HUES64 (cell line): Measurements from ENCODE around the gene FGF22.
A peak's percentile ranks its signal among the peaks of the same experiment; 100 is the strongest.
"Not testable (repeated sequence)": the region's sequence is repeated elsewhere in the genome, so short reads cannot be mapped to it uniquely, and the experiment has no call there.

Source experiments
- H3K27ac ChIP-seq: 2 replicates; pipeline ENCODE4 v1.7.0; 2013; ENCODE audit warnings: low read depth, low read length, inconsistent platforms
- H3K27me3 ChIP-seq: 2 replicates; pipeline ENCODE4 v1.6.1; 2013; ENCODE audit warnings: mild to moderate bottlenecking, low read length; ENCODE audit not compliant: insufficient read depth
- H3K36me3 ChIP-seq: 2 replicates; pipeline ENCODE4 v1.6.1; 2013; ENCODE audit warnings: mild to moderate bottlenecking, low read length; ENCODE audit not compliant: insufficient read depth
- H3K4me1 ChIP-seq: 2 replicates; pipeline ENCODE4 v1.6.1; 2013; ENCODE audit warnings: mild to moderate bottlenecking, low read length, moderate library complexity; ENCODE audit not compliant: insufficient read depth
- H3K4me3 ChIP-seq: 2 replicates; pipeline ENCODE4 v1.5.1; 2013; ENCODE audit warnings: mild to moderate bottlenecking, low read length, moderate library complexity
- H3K9ac ChIP-seq: 2 replicates; pipeline ENCODE4 v1.6.1; 2013; ENCODE audit warnings: mild to moderate bottlenecking, low read depth, low read length
- H3K9me3 ChIP-seq: 2 replicates; pipeline ENCODE4 v1.6.1; 2013; ENCODE audit warnings: low read depth, low read length; ENCODE audit not compliant: insufficient read depth
- WGBS: fragments of 150-250, 120-280 bp; methylation state at CpG from one replicate; pipeline ENCODE4 v1.1.7; 2013; ENCODE audit warnings: missing lambda C conversion rate; 5-methylcytosine and 5-hydroxymethylcytosine counted together

FGF22 gene

GRCh38 chr19:624433-625109 lies 15.1 kb upstream of the FGF22 start:
- Histone ChIP-seq H3K9me3 (no peaks in the 10 kb centered on the region), H3K9ac (no peak overlapping the region), H3K36me3 (peaks cover 64% of the 10 kb centered on the region), H3K27me3 (no peaks in the 10 kb centered on the region), H3K4me3 (no peak overlapping the region), H3K4me1 (no peaks in the 10 kb centered on the region), H3K27ac (no peak overlapping the region)
- WGBS, result 94% methylated on average over 24 of the region's 24 CpGs

DNA sequence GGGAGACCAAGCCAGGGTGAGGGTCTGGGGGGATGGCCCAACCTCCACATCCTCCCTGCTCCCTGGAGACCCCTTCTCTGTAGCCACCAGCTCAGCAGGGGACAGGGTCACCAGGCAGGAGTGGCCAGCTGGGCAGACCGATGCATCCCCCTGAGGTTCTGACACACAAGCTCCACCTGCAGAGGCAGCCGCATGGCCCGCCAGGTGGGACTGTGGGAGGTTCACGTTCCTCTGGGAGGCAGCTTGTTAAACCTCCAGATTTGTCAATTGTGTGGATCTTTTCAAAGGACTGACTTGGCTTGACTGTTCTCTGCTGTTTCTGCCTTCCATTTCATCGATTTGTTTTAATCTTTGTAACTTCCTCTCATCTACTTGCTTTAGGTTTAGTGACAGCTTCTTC lies 14.4 kb upstream of the FGF22 start:
- 93% methylated on average over 5 of the region's 5 CpGs for WGBS
- Histone ChIP-seq H3K9ac (no peak overlapping the region), H3K27ac (no peak overlapping the region), H3K27me3 (no peaks in the 10 kb centered on the region), H3K36me3 (peaks cover 64% of the 10 kb centered on the region), H3K9me3 (no peaks in the 10 kb centered on the region), H3K4me1 (no peaks in the 10 kb centered on the region), H3K4me3 (no peak overlapping the region)

DNA sequence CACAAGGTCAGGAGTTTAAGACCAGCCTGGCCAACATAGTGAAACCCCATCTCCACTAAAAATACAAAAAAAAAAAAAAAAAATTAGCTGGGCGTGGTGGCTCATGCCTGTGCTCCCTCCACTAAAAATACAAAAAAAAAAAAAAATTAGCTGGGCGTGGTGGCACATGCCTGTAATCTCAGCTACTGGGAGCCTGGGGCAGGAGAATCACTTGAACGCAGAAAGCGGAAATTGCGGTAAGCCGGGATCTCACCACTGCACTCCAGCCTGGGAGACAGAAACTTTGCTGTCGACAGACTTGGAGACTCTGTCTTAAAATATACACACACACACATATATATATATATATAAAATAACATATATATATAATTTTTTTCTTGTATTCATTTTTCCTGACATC lies 13.1 kb upstream of the FGF22 start:
- H3K4me3 ChIP-seq, H3K27ac ChIP-seq, H3K27me3 ChIP-seq, H3K4me1 ChIP-seq, H3K9ac ChIP-seq, H3K9me3 ChIP-seq: not testable (repeated sequence)
- 96% methylated on average over 7 of the region's 7 CpGs for WGBS
- H3K36me3 ChIP-seq, result peaks cover 65% of the 10 kb centered on the region

DNA sequence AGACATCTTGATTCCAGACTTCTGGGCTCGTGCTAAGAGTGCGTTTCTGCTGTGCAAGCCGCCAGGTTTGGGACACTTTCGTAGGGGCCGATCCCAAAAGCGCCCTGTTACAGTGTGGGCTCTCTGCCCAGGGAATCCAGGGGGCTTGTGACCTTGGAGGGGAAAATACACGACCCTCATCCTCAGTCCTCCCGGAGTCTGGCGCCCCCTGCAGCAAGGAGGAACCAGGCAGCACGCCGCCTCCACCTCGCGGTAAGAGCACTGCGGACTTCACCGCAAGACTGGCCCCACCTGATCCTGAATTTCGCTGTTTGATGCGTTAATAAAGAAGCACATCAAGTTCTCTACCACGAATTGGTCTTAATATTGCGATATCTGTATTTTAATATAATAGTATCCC lies 11.5 kb upstream of the FGF22 start:
- no peak overlapping the region for H3K4me3 ChIP-seq
- no peak overlapping the region for H3K27ac ChIP-seq
- H3K9ac ChIP-seq, result no peak overlapping the region; the same call in 1 of the 2 replicates
- WGBS, result 83% methylated on average over 18 of the region's 19 CpGs
- peaks cover 55% of the 10 kb centered on the region for H3K36me3 ChIP-seq
- H3K9me3 ChIP-seq, result no peaks in the 10 kb centered on the region
- no peaks in the 10 kb centered on the region for H3K4me1 ChIP-seq
- no peaks in the 10 kb centered on the region for H3K27me3 ChIP-seq

DNA sequence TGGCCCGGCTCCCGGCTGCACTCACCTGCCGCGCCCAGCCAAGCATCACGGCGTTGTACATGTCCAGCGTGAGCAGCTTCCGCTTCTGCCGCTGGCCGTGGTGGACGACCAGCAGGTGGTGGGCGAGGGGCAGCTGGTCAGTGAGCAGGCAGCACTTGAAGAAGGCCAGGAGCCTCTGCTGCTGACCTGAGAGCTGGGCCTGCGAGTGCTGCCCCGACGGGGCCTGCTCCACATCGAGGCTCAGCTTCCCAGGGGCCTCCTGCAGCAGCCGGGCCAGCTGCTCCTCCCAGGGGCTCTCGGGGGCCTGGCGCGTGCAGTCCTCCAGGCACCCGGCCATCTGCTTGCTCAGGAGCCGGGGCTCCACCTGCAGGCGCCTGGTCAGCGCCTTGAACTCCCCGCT lies 10.2 kb upstream of the FGF22 start:
- not testable (repeated sequence) for H3K27me3 ChIP-seq, H3K27ac ChIP-seq, H3K4me1 ChIP-seq, H3K9me3 ChIP-seq, H3K9ac ChIP-seq, H3K4me3 ChIP-seq
- 93% methylated on average over 25 of the region's 25 CpGs for WGBS
- peaks cover 43% of the 10 kb centered on the region for H3K36me3 ChIP-seq

- no peaks in the 10 kb centered on the region for H3K4me1 ChIP-seq
- no peaks in the 10 kb centered on the region for H3K27me3 ChIP-seq
- no peak overlapping the region for H3K9ac ChIP-seq
- no peak overlapping the region for H3K4me3 ChIP-seq
- H3K9me3 ChIP-seq, result no peaks in the 10 kb centered on the region
- 94% methylated on average over 30 of the region's 30 CpGs for WGBS
- no peak overlapping the region for H3K27ac ChIP-seq
- peaks cover 38% of the 10 kb centered on the region for H3K36me3 ChIP-seq
Observed at GRCh38 chr19:629961-630714, 9.5 kb upstream of the FGF22 start.

GRCh38 chr19:632579-633067 lies 7.1 kb upstream of the FGF22 start:
- Histone ChIP-seq H3K4me3 (peak overlapping the region; percentile 100), H3K4me1 (no peaks in the 10 kb centered on the region), H3K9ac (peak overlapping the region; percentile 94), H3K27me3 (peaks cover 7% of the 10 kb centered on the region), H3K27ac (peak overlapping the region; percentile 65), H3K9me3 (no peaks in the 10 kb centered on the region), H3K36me3 (peaks cover 27% of the 10 kb centered on the region)
- WGBS, result 2% methylated on average over 35 of the region's 35 CpGs

- H3K4me1 ChIP-seq, result no peaks in the 10 kb centered on the region
- peak within 1 kb of the TSS; percentile 65 for H3K27ac ChIP-seq
- no peaks in the 10 kb centered on the region for H3K9me3 ChIP-seq
- H3K27me3 ChIP-seq, result peaks cover 12% of the 10 kb centered on the region
- peak within 1 kb of the TSS; percentile 100 for H3K4me3 ChIP-seq
- under 1% methylated on average over 67 of the region's 67 CpGs for WGBS
- peak within 1 kb of the TSS; percentile 94 for H3K9ac ChIP-seq
- H3K36me3 ChIP-seq, result peaks cover 23% of the 10 kb centered on the region
Observed at GRCh38 chr19:633068-633785, 6.5 kb upstream of the FGF22 start, which contains the start of gene POLRMT. POLRMT (minus strand) TSS chr19:633537; CDS start chr19:633512, 25 bp downstream.

DNA sequence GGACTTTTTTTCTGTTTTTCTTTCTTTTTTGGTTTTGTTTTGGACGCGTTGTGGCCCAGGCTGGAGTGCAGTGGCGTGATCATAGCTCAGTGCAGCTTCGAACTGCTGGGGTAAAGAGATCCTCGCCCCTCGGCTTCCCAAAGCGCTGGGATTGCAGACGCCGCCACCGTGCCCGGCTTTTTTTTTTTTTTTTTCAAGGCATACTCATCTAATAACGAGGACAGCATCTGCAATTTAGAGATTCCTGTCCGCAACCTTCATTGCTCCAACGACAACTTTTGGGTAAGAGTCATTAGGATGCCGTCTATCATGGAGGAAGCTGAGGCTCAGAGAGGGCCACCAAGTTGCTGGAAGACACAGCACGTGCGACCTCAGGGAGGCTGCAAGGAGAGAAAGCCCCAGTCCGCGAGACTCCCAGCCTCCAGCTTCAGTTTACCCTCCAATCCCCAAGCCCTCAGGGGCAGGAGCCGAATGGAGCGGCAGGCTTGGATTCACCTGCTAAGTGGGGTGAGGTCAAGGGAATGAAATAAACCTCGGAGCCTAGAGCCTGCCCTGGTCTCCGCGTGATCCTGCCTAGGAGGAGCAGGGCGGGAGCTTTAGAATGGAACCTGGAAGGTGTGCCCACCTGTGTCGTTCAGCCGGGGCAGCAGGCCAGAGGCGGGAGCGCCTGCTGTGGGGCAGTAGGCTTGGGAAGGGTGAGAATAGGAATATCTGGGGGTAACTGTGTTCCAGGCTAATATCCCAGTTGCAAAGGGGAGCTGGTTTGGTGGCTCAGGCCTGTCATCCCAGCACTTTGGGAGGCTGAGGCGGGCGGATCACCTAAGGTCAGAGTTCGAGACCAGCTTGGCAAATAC lies 5.7 kb upstream of the FGF22 start:
- peaks cover 20% of the 10 kb centered on the region for H3K27me3 ChIP-seq
- H3K9ac ChIP-seq, result peak overlapping the region; percentile 79
- H3K9me3 ChIP-seq, result no peaks in the 10 kb centered on the region
- H3K27ac ChIP-seq, result no peak overlapping the region; the same call in 1 of the 2 replicates
- H3K4me1 ChIP-seq, result no peaks in the 10 kb centered on the region
- peaks cover 15% of the 10 kb centered on the region for H3K36me3 ChIP-seq
- 31% methylated on average over 32 of the region's 32 CpGs for WGBS
- H3K4me3 ChIP-seq, result peak overlapping the region; percentile 100

GRCh38 chr19:634975-635652 lies 4.6 kb upstream of the FGF22 start:
- H3K27me3 ChIP-seq, result peaks cover 25% of the 10 kb centered on the region
- H3K9me3 ChIP-seq, result no peaks in the 10 kb centered on the region
- H3K4me1 ChIP-seq, result no peaks in the 10 kb centered on the region
- no peak overlapping the region for H3K9ac ChIP-seq
- H3K27ac ChIP-seq, result no peak overlapping the region
- peaks cover 6% of the 10 kb centered on the region; the same call in 1 of the 2 replicates for H3K36me3 ChIP-seq
- WGBS, result 92% methylated on average over 16 of the region's 16 CpGs
- no peak overlapping the region for H3K4me3 ChIP-seq
